Sigmoid colon (tissue), 7 donors: Measurements from ENCODE around the gene MYNN. TPM values are rescaled to one million over a fixed set of nuclear protein-coding genes. Genes with fewer than 3 reads are reported as not detected.
"Not testable (repeated sequence)": the region's sequence is repeated elsewhere in the genome, so short reads cannot be mapped to it uniquely, and the experiment has no call there.

Experiments
- DNase-seq: peaks from one replicate; pipeline ENCODE4 v3.0.0-alpha.2; 2019
- H3K27ac ChIP-seq, 4 donors: fragments of 200-600 bp; sonication (generic); one replicate each; pipeline ENCODE4 v1.5.1; 2016 to 2019; ENCODE audit warnings: mild to moderate bottlenecking in 1 of 4
- H3K27me3 ChIP-seq, 3 donors: fragments of 200-600 bp; sonication (generic); one replicate each; pipeline ENCODE4 v1.5.1; 2019; ENCODE audit warnings: mild to moderate bottlenecking in 1 of 3
- H3K36me3 ChIP-seq, 4 donors: fragments of 200-600 bp; sonication (generic); one replicate each; pipeline ENCODE4 v1.5.1; 2016 to 2019
- H3K4me1 ChIP-seq, 4 donors: fragments of 200-600 bp; sonication (generic); one replicate each; pipeline ENCODE4 v1.5.1; 2017 to 2019
- H3K4me3 ChIP-seq, 4 donors: fragments of 200-600 bp; sonication (generic); one replicate each; pipeline ENCODE4 v1.5.1; 2017 to 2019; ENCODE audit warnings: mild to moderate bottlenecking in 2 of 4, moderate library complexity in 1 of 4
- H3K9me3 ChIP-seq, 4 donors: fragments of 200-600 bp in 3 of 4; sonication (generic) in 3 of 4; one replicate each; pipeline versions ENCODE4 v1.5.1 to v1.6.1; 2013 to 2019
- CTCF ChIP-seq, 4 experiments: fragments of 450-650 bp in 3 of 4; fragments of 200-600 bp in 1 of 4; IDR thresholded peaks; one replicate each; pipeline ENCODE4 v1.5.1; 2016 to 2019; ENCODE audit warnings: antibody characterized with exemption in 4 of 4, mild to moderate bottlenecking in 3 of 4, moderate library complexity in 2 of 4
- EP300 ChIP-seq, 4 donors: sonication (generic); formaldehyde crosslinking; IDR thresholded peaks; one replicate each; pipeline ENCODE4 v1.6.1; 2017; ENCODE audit warnings: antibody characterized with exemption in 4 of 4
- POLR2A ChIP-seq, 2 donors: fragments of 450-650 bp; IDR thresholded peaks; one replicate each; pipeline ENCODE4 v1.6.1; 2016; ENCODE audit warnings: antibody characterized with exemption in 2 of 2, mild to moderate bottlenecking in 2 of 2, moderate library complexity in 2 of 2
- POLR2AphosphoS5 ChIP-seq, 4 donors: sonication (generic); formaldehyde crosslinking; IDR thresholded peaks; one replicate each; pipeline ENCODE4 v1.6.1; 2017; ENCODE audit warnings: antibody characterized with exemption in 4 of 4
- WGBS, 2 donors: extraction: QIAGEN DNeasy Blood & Tissue Kit; methylation state at CpG; one replicate each; pipeline ENCODE4 v1.1.7; 2013; 5-methylcytosine and 5-hydroxymethylcytosine counted together
- intact Hi-C: fragments of 100-400 bp; cut with DNase I; formaldehyde crosslinking; loops from one replicate; pipeline ENCODE4 v1.15.1; 2023
- polyA plus RNA-seq, 3 donors: library from polyadenylated mRNA; stranded (reverse); fragments of 200-250 nt; gene quantifications; one replicate each; pipeline ENCODE4 v1.2.3, GENCODE V29; 2013
- total RNA-seq, 4 donors: library from RNA; depleted of rRNA; stranded (reverse); fragments of >200 nt; gene quantifications; one replicate each; pipeline ENCODE4 v1.1.0, GENCODE V29; 2016
- donor health status: healthy with polysubstance abuse.
- donor health status: Bipolar disorder and iron deficiency.
- donor health status: healthy.

The MYNN gene
- total RNA-seq (10 to 100 TPM; 15.5 to 24.4 (median 21.2) TPM), polyA plus RNA-seq (1 to 10 TPM; 7.6 to 9.9 (median 9.6) TPM)

- no peak for TF ChIP-seq EP300 (IDR thresholded peaks at IDR 0.05)
- peak; percentile 99 for TF ChIP-seq POLR2A (IDR thresholded peaks at IDR 0.05)
- TF ChIP-seq CTCF (IDR thresholded peaks at IDR 0.05): no peak
- TF ChIP-seq POLR2AphosphoS5 (IDR thresholded peaks at IDR 0.05): peak; percentile 100
- H3K27me3 ChIP-seq: no peaks in the 10 kb centered on the region
- 0% methylated on average over 61 of the region's 61 CpGs for WGBS, 2 donors
- intact Hi-C loops: loop anchor here (2.0 to 5.0 kb wide), 3 partner anchors 39 to 584 kb away; partner anchors contain the start of genes LRRC34, LRRIQ4, SEC62 and SKIL
- peak; percentile 96 for DNase-seq
- H3K4me1 ChIP-seq: peaks cover 0 to 31% (median 23%) of the 10 kb centered on the region in 4 donors
- H3K9me3 ChIP-seq: no peaks in the 10 kb centered on the region
- peak within 1 kb of the TSS; percentile 68 to 94 (median 87) for H3K4me3 ChIP-seq
- peak within 1 kb of the TSS; percentile 91 to 99 (median 98) for H3K27ac ChIP-seq
- peaks cover 0 to 39% (median 10%) of the 10 kb centered on the region in 4 donors for H3K36me3 ChIP-seq
Measured at GRCh38 chr3:169772897-169773816, at the start of gene MYNN. MYNN (plus strand) TSS chr3:169773396; CDS start chr3:169774296, 900 bp downstream.

GRCh38 chr3:169731857-169732256 is 41.3 kb upstream of the MYNN start:
- H3K27me3 ChIP-seq, H3K27ac ChIP-seq, H3K4me1 ChIP-seq, H3K36me3 ChIP-seq, intact Hi-C loops, H3K9me3 ChIP-seq, H3K4me3 ChIP-seq, DNase-seq: not testable (repeated sequence)

GRCh38 chr3:169739067-169739466 is 34.1 kb upstream of the MYNN start:
- WGBS, 2 donors: 71 to 76% methylated on average over 2 of the region's 2 CpGs
- Histone ChIP-seq H3K4me3 (no peak overlapping the region), H3K36me3 (no peaks in the 10 kb centered on the region), H3K4me1 (no peaks in the 10 kb centered on the region), H3K9me3 (peaks cover 0 to 9% (median 0%) of the 10 kb centered on the region in 4 donors), H3K27ac (no peak overlapping the region), H3K27me3 (no peaks in the 10 kb centered on the region)
- TF ChIP-seq CTCF (IDR thresholded peaks at IDR 0.05) (no peak), POLR2AphosphoS5 (IDR thresholded peaks at IDR 0.05) (no peak), POLR2A (IDR thresholded peaks at IDR 0.05) (no peak), EP300 (IDR thresholded peaks at IDR 0.05) (no peak)
- DNase-seq: no peak
- intact Hi-C loops: no loop called here

- H3K27ac ChIP-seq: no peak overlapping the region
- no peak for DNase-seq
- TF ChIP-seq POLR2A (IDR thresholded peaks at IDR 0.05): no peak
- TF ChIP-seq CTCF (IDR thresholded peaks at IDR 0.05): peak in 1 of 4 experiments; percentile 19
- no peak for TF ChIP-seq EP300 (IDR thresholded peaks at IDR 0.05)
- no peak for TF ChIP-seq POLR2AphosphoS5 (IDR thresholded peaks at IDR 0.05)
- no peaks in the 10 kb centered on the region for H3K9me3 ChIP-seq
- WGBS, 2 donors: 0 to 45% methylated on average over 1 of the region's 1 CpG
- H3K4me3 ChIP-seq: no peak overlapping the region
- no peaks in the 10 kb centered on the region for H3K4me1 ChIP-seq
- intact Hi-C loops: no loop called here
- H3K36me3 ChIP-seq: no peaks in the 10 kb centered on the region
- peaks cover 0 to 4% (median 0%) of the 10 kb centered on the region in 3 donors for H3K27me3 ChIP-seq
Measured at GRCh38 chr3:169744366-169745054, 28.7 kb upstream of the MYNN start.

- no peak for TF ChIP-seq POLR2A (IDR thresholded peaks at IDR 0.05)
- TF ChIP-seq CTCF (IDR thresholded peaks at IDR 0.05): no peak
- TF ChIP-seq EP300 (IDR thresholded peaks at IDR 0.05): no peak
- TF ChIP-seq POLR2AphosphoS5 (IDR thresholded peaks at IDR 0.05): no peak
- H3K27me3 ChIP-seq: peaks cover 0 to 4% (median 0%) of the 10 kb centered on the region in 3 donors
- H3K4me1 ChIP-seq: no peaks in the 10 kb centered on the region
- no peak overlapping the region for H3K27ac ChIP-seq
- H3K4me3 ChIP-seq: no peak overlapping the region
- DNase-seq: no peak
- no peaks in the 10 kb centered on the region for H3K9me3 ChIP-seq
- no peaks in the 10 kb centered on the region for H3K36me3 ChIP-seq
- intact Hi-C loops: no loop called here
- WGBS, 2 donors: 45 to 67% methylated on average over 6 of the region's 6 CpGs
Measured at GRCh38 chr3:169746924-169747323, 26.3 kb upstream of the MYNN start.
